GM10248 (cell line): Measurements from ENCODE around the gene TMEM109.

Source experiments
- CTCF ChIA-PET: fragments of 300-600 bp; sonication (Branson Sonifier 250); formaldehyde crosslinking; extraction: SDS; loops from one replicate; lab custom pipeline; 2021; ENCODE audit warnings: antibody characterized with exemption; lab: Yijun Ruan, JAX
- POLR2A ChIA-PET: fragments of 350-650 bp; sonication (Branson Sonifier 250); formaldehyde crosslinking; extraction: SDS; loops from one replicate; lab custom pipeline; 2020; ENCODE audit warnings: antibody characterized with exemption; lab: Yijun Ruan, JAX
- DNase-seq: peaks from one replicate; pipeline ENCODE4 v3.0.0; 2012; ENCODE audit errors: extremely low spot score
- TF ChIP-seq, protein P1 (sequence below): IDR thresholded peaks from 2 replicates; pipeline ENCODE4 v1.5.1; 2012; ENCODE audit warnings: mild to moderate bottlenecking, low read depth; ENCODE audit errors: extremely low read depth, missing control alignments, control extremely low read depth

The TMEM109 gene

GRCh38 chr11:60913793-60914632 is at the start of gene TMEM109:
Gene TMEM109 (plus strand): TSS chr11:60914158. CDS start chr11:60919694, 5,536 bp downstream.
- TF ChIP-seq, protein P1, sequence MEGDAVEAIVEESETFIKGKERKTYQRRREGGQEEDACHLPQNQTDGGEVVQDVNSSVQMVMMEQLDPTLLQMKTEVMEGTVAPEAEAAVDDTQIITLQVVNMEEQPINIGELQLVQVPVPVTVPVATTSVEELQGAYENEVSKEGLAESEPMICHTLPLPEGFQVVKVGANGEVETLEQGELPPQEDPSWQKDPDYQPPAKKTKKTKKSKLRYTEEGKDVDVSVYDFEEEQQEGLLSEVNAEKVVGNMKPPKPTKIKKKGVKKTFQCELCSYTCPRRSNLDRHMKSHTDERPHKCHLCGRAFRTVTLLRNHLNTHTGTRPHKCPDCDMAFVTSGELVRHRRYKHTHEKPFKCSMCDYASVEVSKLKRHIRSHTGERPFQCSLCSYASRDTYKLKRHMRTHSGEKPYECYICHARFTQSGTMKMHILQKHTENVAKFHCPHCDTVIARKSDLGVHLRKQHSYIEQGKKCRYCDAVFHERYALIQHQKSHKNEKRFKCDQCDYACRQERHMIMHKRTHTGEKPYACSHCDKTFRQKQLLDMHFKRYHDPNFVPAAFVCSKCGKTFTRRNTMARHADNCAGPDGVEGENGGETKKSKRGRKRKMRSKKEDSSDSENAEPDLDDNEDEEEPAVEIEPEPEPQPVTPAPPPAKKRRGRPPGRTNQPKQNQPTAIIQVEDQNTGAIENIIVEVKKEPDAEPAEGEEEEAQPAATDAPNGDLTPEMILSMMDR: no peak
- POLR2A ChIA-PET: interaction anchor here (0.5 to 1.0 kb wide), 7 partner anchors 9 to 442 kb away, joined by 3 to 6 read pairs (median 5); no protein-coding TSS in a partner anchor

DNA sequence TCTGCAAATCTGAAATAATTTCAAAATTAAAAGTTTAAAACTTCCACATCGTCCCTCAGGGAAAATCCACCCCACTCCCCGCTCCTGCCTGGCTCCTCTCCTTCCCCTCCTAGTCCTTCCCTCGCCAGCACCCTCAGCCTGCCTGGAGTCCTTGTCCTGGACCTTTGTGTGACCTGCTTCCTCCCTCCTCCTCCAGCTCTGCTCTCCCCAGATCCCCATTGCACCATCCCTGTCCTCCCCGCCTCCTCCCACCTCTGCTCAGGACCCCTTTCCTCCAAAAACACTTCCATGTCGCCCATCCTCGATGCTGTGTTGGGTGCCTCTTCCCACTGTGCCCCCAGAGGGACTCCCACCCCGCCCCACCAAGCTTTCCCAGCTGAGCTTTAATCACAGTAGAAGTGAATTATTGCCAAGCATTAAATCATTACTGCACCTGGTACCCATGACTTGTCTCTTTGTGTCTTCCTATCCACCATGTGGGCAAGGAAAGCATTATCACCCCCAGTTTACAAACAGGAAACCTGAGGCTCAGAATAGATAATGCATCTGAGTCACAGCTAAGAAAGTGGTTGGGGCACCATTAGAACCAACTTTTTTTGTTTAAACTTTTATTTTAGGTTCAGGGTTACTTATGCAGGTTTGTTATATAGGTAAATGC is 49.0 kb upstream of the TMEM109 start:
- TF ChIP-seq, protein P1: no peak
- ChIA-PET CTCF (interaction anchor here (1.2 kb wide), 1 partner anchor 23 kb away, joined by 3 read pairs; no protein-coding TSS in a partner anchor), POLR2A (interaction anchor here (0.6 kb wide), 1 partner anchor 86 kb away, joined by 3 read pairs; no protein-coding TSS in a partner anchor)
- DNase-seq: no peak

More at GRCh38 chr11:60913793-60914632, at the start of gene TMEM109:
- peak; percentile 91 for DNase-seq
- CTCF ChIA-PET: interaction anchor here (0.9 to 10.6 kb wide), 18 partner anchors 8 to 274 kb away, joined by 3 to 112 read pairs (median 4); partner anchors contain the start of gene PRPF19

- no peak for DNase-seq
- ChIA-PET CTCF (interaction anchor here (0.7 to 2.4 kb wide), 5 partner anchors 9 to 105 kb away, joined by 3 to 12 read pairs (median 3); no protein-coding TSS in a partner anchor), POLR2A (no interaction called here)
- TF ChIP-seq, protein P1: no peak
Observed at GRCh38 chr11:60866911-60867870, 46.8 kb upstream of the TMEM109 start, which contains the start of gene ZP1. Gene ZP1 (plus strand): TSS chr11:60867542. CDS start chr11:60867562, 20 bp downstream.

DNA sequence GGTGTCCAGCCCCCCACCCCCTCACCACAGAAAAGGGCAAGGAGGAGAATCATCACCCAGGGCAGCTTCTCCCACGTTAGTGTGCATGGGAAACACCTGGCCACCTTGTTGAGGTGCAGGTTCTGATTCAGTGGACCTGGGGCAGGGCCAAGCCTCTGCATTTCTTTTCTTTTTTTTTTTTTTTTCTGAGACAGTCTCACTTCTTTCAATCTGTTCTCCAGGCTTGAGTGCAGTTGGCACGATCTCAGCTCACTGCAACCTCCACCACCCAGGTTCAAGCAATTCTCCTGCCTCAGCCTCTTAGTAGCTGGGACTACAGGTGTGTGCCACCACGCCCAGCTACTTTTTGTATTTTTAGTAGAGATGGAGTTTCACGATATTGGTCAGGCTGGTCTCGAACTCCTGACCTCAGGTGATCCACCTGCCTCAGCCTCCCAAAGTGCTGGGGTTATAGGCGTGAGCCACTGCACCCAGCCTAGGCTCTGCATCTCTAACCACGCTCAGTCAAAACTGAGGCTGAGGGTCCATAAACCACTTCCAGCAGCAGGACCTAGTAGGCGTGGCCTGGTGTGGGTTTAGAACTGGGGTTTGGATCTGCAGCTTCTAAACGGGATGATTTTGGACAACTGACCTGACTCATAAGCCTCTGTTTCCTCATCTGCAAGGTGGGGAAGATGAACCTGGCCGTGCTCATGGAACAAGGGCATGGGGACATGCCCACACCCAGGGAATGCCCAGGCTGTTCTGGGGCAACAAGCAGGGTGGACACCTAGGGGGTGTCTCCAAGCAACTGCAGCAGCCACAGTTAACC is 45.9 kb upstream of the TMEM109 start:
- ChIA-PET POLR2A (no interaction called here), CTCF (interaction anchor here (0.7 to 2.4 kb wide), 5 partner anchors 32 to 93 kb away, joined by 3 to 12 read pairs (median 4); no protein-coding TSS in a partner anchor)
- DNase-seq: no peak
- TF ChIP-seq, protein P1: no peak

- POLR2A ChIA-PET: interaction anchor here (1.1 kb wide), 1 partner anchor 70 kb away, joined by 4 read pairs; no protein-coding TSS in a partner anchor
- CTCF ChIA-PET: interaction anchor here (1.0 to 2.4 kb wide), 5 partner anchors 19 to 94 kb away, joined by 3 to 12 read pairs (median 5); no protein-coding TSS in a partner anchor
- DNase-seq: no peak
- TF ChIP-seq, protein P1: no peak
Observed at GRCh38 chr11:60868682-60869450, 45.1 kb upstream of the TMEM109 start.
